GM12874 (cell line): ENCODE results near the gene TP53TG5.

ENCODE experiments used
- CTCF ChIP-seq: IDR thresholded peaks from 2 replicates; pipeline ENCODE4 v1.5.1; 2011; ENCODE audit warnings: low read depth, mild to moderate bottlenecking, control low read depth, low read length, moderate library complexity; ENCODE audit not compliant: insufficient read depth

Gene TP53TG5

DNA sequence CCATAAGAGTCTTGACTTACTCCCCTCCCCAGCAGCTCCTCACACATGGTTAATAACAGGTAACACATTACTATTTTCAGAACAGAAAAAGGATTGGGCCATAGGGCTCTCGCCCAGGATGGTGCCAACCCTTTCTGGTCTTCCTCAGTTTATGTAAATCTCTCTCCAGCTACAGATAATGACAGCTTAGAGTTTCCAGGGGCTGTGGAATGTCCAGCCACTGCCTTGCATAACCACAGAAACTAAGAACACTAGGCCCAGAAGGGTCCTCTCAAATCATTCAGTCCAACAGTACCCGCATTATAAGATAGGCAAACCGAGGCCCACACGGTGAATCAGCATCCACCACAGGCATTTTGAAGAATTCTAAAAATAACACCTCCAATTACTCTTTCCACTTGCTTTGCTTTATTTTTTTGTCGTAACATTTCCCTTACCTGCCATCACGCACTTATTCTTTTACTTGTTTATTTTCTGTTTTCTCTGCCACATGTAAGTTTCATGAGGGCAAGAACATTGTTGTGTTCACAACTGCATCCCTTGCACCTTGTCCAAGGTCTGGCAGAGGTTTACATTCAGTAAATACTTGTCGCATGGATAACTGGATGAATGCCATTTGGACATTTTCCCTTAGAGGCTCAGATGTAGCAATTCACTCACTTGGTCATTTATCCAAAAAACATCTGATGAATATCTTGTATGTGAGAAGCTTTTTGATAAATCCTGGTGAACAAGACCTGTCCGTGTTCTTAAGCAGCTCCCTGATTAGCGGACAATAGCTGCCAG is 23.5 kb downstream of the TP53TG5 start:
- no peak for TF ChIP-seq CTCF

DNA sequence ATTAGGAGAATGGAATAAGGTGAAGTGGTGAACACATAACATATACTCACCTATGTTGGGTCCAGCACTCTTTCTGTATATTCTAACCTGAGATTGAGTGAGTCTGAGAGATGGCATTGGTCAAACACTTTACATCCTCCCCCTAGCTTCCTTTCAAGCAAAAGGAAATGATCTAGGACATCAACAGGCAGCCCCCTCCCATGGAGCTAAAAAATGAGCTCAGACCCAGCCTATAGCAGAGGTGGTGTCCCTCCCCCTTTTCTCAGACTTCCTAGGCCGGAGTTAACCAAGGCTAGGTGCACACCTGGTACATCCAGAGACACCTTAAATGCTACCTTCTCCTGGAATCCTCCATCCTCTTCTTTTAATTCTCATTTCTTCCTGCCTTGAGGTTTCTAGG is 24.4 kb downstream of the TP53TG5 start:
- no peak for TF ChIP-seq CTCF

- no peak for TF ChIP-seq CTCF
Observed at GRCh38 chr20:45352729-45353128, 25.4 kb downstream of the TP53TG5 start.

DNA sequence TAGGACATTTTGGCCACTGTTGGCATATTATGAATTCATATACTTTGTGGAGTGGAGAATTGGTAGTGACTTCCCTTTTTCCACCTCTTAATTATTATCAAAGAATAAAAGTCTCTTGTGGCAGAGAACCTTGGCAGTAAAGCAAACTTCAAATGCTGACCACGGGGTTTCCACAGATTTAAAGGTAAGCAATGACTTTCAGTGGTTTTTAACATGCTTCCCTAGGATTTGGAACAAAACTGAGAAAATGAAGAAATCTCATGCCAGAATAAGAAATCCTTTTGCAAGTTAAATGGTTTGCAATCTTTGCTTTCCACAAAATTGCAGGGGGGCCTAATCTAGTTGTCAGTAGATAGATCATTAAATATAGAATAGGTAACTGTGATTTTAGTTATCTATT is 27.9 kb downstream of the TP53TG5 start:
- TF ChIP-seq CTCF: no peak

DNA sequence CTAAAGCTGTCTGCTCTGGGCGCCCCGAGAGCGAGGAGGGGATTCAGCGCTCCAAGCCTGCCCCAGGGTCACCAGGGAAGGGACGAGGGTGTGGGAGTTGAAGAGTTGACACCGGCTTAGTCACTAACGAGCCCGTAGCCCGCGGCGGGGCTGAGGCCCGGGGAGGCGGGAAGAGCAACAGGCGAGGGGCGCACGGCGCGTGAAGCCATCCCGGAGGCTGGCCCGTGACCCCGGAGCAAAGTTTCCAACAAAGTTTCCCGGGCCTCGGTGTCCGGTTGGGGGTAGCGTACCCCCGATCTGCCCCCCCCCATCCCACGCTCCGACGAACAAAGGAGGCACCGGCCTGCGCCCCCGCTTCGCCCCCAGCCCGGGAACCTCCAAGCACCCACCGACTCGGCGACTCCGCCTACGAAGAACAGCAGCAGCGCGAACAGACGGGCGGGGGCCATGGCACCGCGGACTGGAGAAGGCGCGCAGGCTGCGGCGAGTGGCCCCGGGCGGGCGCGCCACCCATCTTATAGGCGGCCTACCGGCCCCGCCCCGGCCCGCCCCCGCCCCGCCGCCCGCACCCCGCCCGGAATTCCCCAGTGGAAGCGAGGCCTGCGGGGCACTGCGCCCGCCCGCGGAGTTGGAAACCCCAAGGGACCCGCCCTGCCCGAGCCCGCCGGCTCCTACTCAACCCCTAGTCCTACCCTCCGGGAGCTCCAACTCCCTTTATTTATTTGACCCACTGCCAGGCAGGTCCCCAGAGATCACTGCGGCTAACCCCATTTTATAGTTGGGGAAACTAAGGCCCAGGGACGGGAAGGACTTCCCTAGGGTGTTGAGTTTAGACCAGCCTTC is 30.0 kb downstream of the TP53TG5 start, which contains the start of gene SDC4:
SDC4 (minus strand) TSS at position 489 of the 843 bp plus-strand sequence; CDS start at position 449, 40 bp downstream.
- TF ChIP-seq CTCF: no peak

DNA sequence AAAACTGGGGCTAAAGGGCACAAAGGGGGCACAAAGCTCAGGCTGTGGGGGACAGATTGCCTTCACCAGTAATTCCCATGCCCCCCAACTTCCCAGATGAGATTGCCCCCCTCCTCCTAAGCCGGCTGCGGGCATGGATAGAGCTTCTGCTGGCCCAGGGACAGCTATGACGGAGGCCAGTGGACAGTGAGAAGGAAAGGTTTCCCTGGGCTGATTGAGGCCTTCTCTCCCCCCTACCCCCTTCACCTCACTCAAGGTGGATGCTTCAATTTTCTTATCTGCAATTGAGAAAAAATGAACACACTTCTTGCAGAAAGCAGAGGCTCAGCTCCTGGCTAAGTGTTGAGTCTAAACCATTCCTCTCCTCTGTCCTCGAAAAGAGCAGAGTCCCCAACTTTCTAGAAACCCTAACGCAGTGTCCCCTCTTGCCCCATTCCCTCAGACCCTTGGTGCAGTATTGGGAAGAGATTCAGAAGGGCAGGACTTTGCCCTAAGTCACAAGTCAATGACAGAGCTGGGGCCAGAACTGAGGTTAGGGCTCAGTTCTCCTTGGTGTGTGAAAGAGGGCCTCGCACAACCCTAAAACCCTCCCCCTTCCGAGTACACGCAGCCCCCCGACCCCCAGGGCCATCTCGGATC is 30.7 kb downstream of the TP53TG5 start:
- no peak for TF ChIP-seq CTCF

- no peak for TF ChIP-seq CTCF
Observed at GRCh38 chr20:45346851-45347250, 31.3 kb downstream of the TP53TG5 start.
